Stomach (tissue), 4 donors: ENCODE data around the gene PCDHGA1.

ENCODE experiments used
- EP300 ChIP-seq: sonication (generic); formaldehyde crosslinking; IDR thresholded peaks from one replicate; pipeline ENCODE4 v1.6.1; 2017; ENCODE audit warnings: antibody characterized with exemption
- POLR2A ChIP-seq, 4 donors: fragments of 450-650 bp; IDR thresholded peaks; one replicate each; pipeline ENCODE4 v1.6.1; 2016; ENCODE audit warnings: antibody characterized with exemption in 4 of 4, control low read depth in 2 of 4, mild to moderate bottlenecking in 1 of 4, moderate library complexity in 1 of 4
- TF ChIP-seq, protein P1 (sequence below), 7 experiments: fragments of 450-650 bp in 4 of 7; fragments of 200-600 bp in 3 of 7; sonication (generic) in 3 of 7; IDR thresholded peaks; one replicate each; pipeline ENCODE4 v1.5.1; 2016 to 2019; ENCODE audit warnings: antibody characterized with exemption in 7 of 7, control low read depth in 2 of 7, mild to moderate bottlenecking in 1 of 7

- TF ChIP-seq, protein P1, sequence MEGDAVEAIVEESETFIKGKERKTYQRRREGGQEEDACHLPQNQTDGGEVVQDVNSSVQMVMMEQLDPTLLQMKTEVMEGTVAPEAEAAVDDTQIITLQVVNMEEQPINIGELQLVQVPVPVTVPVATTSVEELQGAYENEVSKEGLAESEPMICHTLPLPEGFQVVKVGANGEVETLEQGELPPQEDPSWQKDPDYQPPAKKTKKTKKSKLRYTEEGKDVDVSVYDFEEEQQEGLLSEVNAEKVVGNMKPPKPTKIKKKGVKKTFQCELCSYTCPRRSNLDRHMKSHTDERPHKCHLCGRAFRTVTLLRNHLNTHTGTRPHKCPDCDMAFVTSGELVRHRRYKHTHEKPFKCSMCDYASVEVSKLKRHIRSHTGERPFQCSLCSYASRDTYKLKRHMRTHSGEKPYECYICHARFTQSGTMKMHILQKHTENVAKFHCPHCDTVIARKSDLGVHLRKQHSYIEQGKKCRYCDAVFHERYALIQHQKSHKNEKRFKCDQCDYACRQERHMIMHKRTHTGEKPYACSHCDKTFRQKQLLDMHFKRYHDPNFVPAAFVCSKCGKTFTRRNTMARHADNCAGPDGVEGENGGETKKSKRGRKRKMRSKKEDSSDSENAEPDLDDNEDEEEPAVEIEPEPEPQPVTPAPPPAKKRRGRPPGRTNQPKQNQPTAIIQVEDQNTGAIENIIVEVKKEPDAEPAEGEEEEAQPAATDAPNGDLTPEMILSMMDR (IDR thresholded peaks at IDR 0.05), result no peak
- TF ChIP-seq EP300 (no peak), POLR2A (IDR thresholded peaks at IDR 0.05) (no peak)
These were observed 173.4 kb downstream of the PCDHGA1 start for GRCh38 chr5:141503681-141504080.
